GM10847 (cell line): Measurements from ENCODE around the gene GJD4.

Source experiments
- POLR2A ChIP-seq: IDR thresholded peaks from 2 replicates; pipeline ENCODE4 v1.6.1; 2011; ENCODE audit not compliant: insufficient read length; ENCODE audit errors: extremely low read depth

The GJD4 gene

DNA sequence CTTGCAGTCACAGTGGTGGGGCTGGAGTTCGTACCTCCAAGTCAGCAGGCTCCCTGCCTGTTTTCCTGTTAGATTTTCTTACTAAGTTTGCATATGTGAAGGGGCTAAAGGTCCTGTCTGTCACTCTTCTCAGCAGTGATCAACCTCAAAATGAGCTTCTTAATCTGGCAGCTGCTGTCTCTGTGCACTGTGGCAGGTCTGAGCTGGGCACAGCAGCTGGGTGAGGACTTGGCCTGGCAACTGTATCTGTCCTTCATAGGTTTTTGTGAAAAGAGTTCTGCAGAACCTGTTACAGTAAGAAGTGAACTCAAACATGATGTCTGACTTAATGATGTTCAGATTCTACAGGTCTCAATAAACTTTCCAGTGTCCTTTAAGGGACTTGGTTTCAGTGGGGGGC is 31.3 kb upstream of the GJD4 start:
- TF ChIP-seq POLR2A: no peak

DNA sequence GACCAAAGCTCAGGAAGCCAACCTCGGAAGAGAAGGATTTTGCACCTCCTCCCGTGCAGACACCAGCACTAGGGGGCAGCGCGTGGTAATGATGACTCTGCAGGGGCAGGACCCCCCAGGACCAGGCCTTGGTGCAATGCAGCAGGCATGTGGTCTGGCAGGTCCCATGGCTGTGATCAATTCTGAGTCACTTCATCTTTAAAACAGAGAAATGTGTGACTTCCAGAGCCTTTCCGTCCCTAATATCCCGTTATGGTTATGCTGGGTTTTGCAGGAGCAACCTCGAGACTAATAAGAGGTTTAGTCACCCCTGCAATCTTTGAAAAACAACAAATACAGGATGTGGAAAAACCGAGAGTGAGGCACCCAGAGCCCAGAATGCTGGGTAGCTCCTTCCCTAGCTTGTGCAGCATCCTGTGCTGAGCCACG is 30.2 kb upstream of the GJD4 start:
- no peak for TF ChIP-seq POLR2A

DNA sequence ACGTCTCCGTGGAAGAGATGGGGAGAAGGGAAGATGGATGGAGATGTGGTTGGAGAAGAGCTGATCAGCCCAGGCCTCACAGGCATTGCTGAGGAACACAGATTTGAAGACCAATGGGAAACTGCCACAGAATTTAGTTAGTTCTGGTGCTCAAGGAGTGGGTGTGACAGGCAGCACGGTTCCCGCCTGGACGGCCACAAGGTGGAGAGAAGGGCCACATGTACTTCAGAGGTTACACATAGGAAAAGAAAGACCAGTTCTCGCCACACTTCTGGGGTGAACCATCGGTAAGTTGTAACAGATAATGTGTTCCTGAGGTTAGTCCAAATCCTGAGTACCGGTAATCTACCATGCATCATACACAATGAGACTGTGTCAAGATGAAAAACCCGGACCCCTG is 29.5 kb upstream of the GJD4 start:
- no peak for TF ChIP-seq POLR2A

DNA sequence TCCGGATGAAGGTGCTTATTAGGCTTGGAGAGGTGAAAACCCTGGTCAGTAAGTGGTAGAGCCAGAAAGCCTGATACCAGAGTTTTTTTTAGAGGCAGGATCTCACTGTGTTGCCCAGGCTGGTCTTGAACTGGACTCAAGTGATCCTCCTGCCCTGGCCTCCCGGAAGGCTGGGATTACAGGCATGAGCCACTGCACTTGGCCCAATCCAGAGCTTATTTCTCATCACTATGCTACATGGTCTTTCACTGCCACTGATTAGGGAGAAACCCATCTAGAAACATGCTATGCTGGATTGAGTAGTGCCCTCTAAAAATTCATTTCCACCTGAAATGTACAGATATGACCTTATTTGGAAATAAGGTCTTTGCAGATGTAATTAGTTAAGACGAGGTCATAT is 28.4 kb upstream of the GJD4 start:
- no peak for TF ChIP-seq POLR2A

DNA sequence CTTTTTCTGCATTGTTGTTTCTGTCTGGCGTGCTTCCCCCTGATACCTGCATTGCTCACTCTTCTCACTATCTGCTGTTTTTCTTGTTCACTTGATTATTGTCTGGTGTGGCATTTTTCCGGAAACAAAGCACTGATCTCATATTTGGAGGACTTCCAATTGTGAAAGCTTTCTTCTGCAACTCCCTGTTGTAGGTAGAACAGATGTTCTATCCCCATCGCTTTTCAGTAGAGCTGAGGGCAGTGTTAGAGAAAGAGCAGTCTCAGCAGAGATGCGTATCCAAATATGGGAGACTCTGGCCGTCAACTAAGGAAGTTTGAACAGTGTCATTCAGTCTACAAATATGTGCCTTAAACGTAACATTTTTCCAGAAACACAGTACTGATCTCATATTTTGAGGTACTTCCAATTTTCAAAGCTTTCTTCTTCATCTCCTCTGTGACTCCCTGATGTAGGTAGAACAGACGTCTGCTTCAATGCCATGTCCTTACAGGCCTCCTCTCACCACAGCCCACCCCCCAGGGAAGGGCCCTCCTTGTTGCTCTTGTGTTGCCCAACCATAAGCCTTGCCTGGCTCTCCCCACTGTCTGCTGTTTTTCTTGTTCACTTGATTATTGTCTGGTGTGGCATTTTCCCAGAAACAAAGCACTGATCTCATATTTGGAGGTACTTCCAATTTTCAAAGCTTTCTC is 27.1 kb upstream of the GJD4 start:
- no peak for TF ChIP-seq POLR2A

DNA sequence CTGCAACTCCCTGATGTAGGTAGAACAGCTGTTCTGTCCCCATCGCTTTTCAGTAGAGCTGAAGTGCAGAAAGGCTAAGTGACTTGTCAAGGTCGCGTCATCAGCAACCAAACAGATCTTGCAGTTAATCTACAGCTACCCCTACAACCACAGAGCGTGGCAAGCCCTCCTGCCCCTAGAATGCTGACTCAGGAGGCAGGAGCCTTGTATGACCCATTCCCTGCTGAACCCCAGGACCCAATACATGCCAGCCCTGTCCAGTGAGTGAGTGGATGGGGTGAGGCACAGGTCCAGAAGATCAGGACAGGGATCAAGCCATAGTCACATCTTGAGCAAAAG is 26.6 kb upstream of the GJD4 start:
- TF ChIP-seq POLR2A: no peak

DNA sequence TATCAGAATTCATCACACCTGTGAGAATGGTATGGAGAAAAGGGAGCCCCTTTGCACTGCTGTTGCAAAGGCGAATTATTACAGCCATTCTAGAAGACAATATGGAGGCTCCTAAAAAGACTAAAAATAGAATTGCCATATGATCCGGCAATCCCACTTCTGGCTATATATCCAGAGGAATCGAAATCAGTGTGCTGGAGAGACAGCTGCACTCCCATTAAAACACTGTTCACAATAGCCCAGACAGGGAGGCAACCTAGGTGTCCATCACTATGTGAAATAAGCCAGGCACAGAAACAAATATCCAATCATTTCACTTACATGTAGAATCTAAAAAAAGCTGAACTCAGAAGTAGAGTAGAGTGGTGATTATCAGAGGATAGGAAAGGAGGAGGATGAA is 26.0 kb upstream of the GJD4 start:
- TF ChIP-seq POLR2A: no peak

DNA sequence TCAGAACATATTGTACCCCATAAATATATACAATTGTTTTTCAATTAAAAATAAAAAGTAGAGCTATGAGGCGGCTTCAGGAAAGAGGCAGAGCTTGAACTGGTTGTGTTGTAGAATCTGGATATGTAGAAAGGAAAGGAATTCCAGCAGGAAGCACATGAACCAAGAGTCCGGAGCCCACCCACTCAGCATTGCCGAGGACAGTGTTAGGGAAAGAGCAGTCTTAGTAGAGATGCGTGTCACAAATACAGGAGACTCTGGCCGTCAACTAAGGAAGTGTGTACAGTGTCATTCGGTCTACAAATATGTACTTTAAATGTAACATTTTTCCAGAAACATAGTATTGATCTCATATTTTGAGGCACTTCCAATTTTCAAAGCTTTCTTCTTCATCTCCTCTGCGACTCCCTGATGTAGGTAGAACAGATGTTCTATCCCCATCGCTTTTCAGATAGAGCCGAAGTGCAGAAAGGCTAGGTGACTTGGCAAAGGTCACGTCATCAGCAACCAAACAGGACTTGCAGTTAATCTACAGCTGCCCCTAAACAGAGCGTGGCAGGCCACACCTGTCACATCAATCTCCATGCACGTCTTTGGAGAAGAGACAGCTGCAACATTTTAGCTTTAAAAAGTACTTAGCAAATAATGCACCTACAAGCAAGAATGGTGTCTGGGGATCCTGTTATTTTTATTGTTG is 25.3 kb upstream of the GJD4 start:
- TF ChIP-seq POLR2A: no peak

DNA sequence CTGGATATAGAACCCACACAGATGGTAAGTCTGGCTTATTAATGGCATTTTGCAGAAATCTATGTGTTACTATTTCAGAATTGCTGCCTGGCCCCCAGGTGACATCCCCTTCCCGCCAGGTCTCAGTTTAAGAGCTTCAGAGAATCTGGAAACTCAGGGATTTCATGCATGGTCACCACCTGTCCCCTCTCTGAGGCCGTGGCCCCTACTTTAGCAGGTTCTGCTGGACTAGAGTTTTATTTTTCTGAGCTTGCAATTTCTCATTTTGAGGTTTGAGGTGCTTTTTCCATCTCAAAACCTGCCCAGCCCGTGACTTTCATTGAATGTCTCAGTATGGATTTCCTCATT is 24.7 kb upstream of the GJD4 start:
- TF ChIP-seq POLR2A: no peak

DNA sequence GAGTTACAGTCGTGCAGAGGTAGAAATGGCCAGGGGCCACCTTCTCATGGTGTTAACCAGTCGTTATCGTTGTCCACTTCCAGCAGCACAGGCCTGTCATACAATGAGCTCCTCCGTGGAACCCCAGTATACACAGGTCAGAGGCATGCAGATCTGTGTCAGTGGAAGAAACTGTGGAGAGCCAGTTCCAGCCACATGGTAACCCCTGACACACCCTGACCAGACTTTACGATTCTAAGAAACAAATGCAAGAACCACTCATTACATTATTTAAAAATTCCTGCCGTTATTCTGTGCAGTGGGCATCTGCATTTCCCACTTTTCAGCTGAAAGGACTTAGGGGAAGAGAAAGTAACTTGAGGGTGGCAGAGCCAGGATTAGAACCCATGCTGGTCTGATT is 23.5 kb upstream of the GJD4 start:
- no peak for TF ChIP-seq POLR2A

DNA sequence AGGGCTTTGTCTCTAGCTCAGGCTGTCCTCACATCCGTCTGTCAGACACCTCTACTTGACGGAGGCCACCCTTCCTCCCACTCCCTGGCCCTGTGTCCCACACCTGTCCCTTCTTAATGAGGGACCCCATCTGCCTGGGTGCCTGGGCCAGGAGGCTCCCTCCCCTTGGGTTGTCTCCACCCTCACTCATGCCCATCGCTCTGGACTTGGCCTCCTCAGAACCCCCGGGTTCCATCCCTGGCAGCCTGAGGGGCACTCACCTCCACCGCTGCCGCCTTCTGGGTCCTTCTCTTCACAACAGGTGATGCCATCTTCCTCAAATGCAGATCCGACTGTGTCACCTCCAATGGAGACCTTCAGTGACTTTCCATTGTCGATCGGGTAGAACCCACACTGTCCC is 20.2 kb upstream of the GJD4 start:
- no peak for TF ChIP-seq POLR2A

DNA sequence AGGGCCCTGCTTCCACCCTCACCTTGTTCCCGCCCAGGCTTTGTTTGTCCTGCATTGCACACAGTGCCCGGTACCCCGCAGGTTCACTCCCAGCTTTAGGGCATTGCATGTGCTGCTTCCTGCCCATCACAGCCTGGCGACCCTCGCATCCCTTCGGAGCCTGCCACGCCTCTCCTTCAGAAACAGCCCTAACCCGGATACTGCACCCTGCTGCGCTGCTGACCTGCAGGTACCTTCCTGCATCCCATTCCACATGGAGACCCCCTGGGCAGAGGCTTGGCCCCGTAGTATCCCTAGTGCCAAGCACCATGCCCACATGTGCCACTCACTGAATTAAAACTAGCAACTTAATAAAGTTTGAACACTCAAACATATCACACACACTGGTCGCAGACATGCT is 19.8 kb upstream of the GJD4 start:
- no peak for TF ChIP-seq POLR2A

DNA sequence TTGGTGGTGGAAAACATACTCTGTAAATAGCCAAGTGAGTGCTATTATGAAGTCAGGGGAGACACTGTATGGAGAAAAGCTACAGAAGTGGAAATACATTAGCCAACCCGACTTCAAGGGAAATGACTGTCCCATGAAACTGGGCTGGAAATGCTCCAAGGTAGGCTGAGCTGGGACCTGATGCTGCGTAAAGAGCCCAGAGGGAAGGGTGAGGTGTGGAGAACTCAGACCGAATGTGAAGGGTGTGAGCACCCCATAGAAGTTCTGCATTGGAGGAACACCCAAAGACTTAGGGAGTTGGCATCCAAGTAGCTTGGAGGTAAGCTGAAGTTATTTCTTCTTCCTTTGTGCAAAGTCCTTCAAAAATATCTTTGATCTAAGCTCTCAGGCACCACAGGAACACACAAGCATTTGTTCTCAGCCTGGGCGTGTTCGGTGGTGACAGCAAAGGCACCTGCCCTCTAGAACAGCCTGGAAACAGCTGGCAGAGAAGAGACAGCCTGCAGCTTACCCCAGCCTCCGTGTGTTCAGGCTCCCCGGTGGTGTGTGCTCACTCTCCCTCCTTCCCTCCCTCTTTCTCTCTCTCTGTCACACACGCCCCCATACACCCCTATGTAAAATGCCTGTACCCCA is 19.1 kb upstream of the GJD4 start:
- no peak for TF ChIP-seq POLR2A

DNA sequence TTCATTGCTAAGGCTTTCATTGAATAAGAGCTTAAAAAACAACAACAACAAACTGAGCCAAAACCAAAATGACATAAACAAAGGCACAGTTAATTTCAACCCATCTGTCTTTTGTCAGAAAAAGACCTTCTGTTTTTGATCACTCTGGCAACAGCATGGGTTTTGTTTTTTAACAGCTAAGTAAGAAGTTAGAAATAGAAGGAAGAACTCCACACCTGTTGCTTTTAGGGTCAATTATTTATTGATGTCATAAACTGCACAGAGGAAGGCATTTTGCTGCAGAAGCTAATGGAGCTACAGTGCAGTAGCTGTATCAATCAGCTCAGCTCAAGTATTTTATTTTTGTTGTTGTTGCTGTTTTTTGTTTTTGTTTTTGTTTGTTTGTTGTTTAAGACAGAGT is 16.3 kb upstream of the GJD4 start:
- no peak for TF ChIP-seq POLR2A

DNA sequence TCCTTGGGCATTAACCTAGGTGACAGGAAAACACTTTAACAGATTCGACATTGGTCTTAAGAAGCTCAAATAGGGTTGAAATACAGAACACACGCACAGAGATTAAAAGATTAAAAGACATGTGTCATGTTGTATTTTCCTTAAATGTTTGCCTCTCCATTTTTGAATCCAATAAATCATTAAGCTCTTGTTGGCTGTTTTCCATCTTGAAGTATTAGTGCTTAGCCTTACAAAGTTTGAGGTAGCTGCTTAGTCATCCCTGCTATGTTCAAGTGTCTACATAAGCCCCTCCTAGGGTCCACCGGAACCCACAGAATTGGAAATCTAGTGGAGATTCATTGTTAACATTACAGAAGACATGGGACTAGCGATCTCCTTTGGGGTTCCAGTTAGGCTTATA is 12.7 kb upstream of the GJD4 start:
- TF ChIP-seq POLR2A: no peak
